Upper lobe of left lung (tissue), 6 donors: ENCODE measurements around the gene CBLB. TPM values are rescaled to one million over a fixed set of nuclear protein-coding genes. Genes with fewer than 3 reads are reported as not detected.

Experiments
- ATAC-seq, 2 donors: fragments of 200-7000 bp; cut with Tn5 transposase; one replicate each; pipeline ENCODE4 v1.9.1; 2022; ENCODE audit warnings: mild to moderate bottlenecking in 2 of 2, moderate library complexity in 2 of 2; ENCODE audit not compliant: low FRiP score in 2 of 2
- DNase-seq, 2 donors: peaks; one replicate each; pipeline ENCODE4 v3.0.0-alpha.2; 2019 to 2020
- H3K27ac ChIP-seq, 4 donors: fragments of 200-600 bp; sonication (generic); one replicate each; pipeline ENCODE4 v1.5.1; 2016 to 2019
- H3K27me3 ChIP-seq, 4 donors: fragments of 200-600 bp; sonication (generic); one replicate each; pipeline ENCODE4 v1.5.1; 2017 to 2019
- H3K36me3 ChIP-seq, 4 donors: fragments of 200-600 bp; sonication (generic); one replicate each; pipeline ENCODE4 v1.5.1; 2016 to 2019
- H3K4me1 ChIP-seq, 4 donors: fragments of 200-600 bp; sonication (generic); one replicate each; pipeline ENCODE4 v1.5.1; 2018 to 2019
- H3K4me3 ChIP-seq, 4 donors: fragments of 200-600 bp; sonication (generic); one replicate each; pipeline ENCODE4 v1.5.1; 2017 to 2019; ENCODE audit warnings: mild to moderate bottlenecking in 2 of 4, moderate library complexity in 1 of 4
- H3K9me3 ChIP-seq, 4 donors: fragments of 200-600 bp; sonication (generic); one replicate each; pipeline ENCODE4 v1.5.1; 2018 to 2019
- CTCF ChIP-seq, 6 experiments: fragments of 450-650 bp in 4 of 6; fragments of 200-600 bp in 2 of 6; sonication (generic) in 2 of 6; IDR thresholded peaks; one replicate each; pipeline ENCODE4 v1.5.1; 2016 to 2019; ENCODE audit warnings: antibody characterized with exemption in 6 of 6
- EP300 ChIP-seq, 4 donors: sonication (generic); formaldehyde crosslinking; IDR thresholded peaks; one replicate each; pipeline ENCODE4 v1.5.1; 2017; ENCODE audit warnings: antibody characterized with exemption in 4 of 4, control low read depth in 2 of 4
- POLR2A ChIP-seq, 4 donors: fragments of 450-650 bp; IDR thresholded peaks; one replicate each; pipeline ENCODE4 v1.5.1; 2016 to 2017; ENCODE audit warnings: antibody characterized with exemption in 4 of 4, mild to moderate bottlenecking in 2 of 4
- POLR2AphosphoS5 ChIP-seq, 2 donors: sonication (generic); formaldehyde crosslinking; IDR thresholded peaks; one replicate each; pipeline ENCODE4 v1.5.1; 2017; ENCODE audit warnings: antibody characterized with exemption in 2 of 2
- WGBS, 2 donors: methylation state at CpG; one replicate each; pipeline ENCODE4 v1.1.5; 2017 to 2018; 5-methylcytosine and 5-hydroxymethylcytosine counted together
- total RNA-seq, 6 donors: library from RNA; depleted of rRNA in 4 of 6; stranded (reverse); fragments of >200 nt in 4 of 6; gene quantifications; one replicate each; pipeline versions ENCODE4 v1.1.0 to v1.2.1, GENCODE V29; 2016 to 2021
- donor health status: DM: no; HTN: no; CAD: no; lungs with moderate emphysema.
- donor health status: DM: no; HTN: yes; CAD: no; lungs with severe emphysema.

Gene CBLB
- total RNA-seq, 6 donors from 2014 or later = 30.3 to 85.9 (median 32.0) TPM

- Histone ChIP-seq H3K4me1 (peaks cover 0 to 7% (median 4%) of the 10 kb centered on the region in 4 donors), H3K9me3 (no peaks in the 10 kb centered on the region), H3K27ac (no peak overlapping the region), H3K27me3 (no peaks in the 10 kb centered on the region), H3K4me3 (no peak overlapping the region), H3K36me3 (peaks cover 0 to 25% (median 2%) of the 10 kb centered on the region in 4 donors)
- TF ChIP-seq POLR2A (IDR thresholded peaks at IDR 0.05) = no peak
- no peak for TF ChIP-seq CTCF (IDR thresholded peaks at IDR 0.05)
- TF ChIP-seq POLR2AphosphoS5 (IDR thresholded peaks at IDR 0.05) = no peak
- TF ChIP-seq EP300 (IDR thresholded peaks at IDR 0.05) = no peak
- no peak for ATAC-seq
- DNase-seq = no peak
- 93 to 100% methylated on average over 1 of the region's 1 CpG for WGBS, 2 donors
Measured at GRCh38 chr3:105744202-105744601, 124.6 kb downstream of the CBLB start.

DNA sequence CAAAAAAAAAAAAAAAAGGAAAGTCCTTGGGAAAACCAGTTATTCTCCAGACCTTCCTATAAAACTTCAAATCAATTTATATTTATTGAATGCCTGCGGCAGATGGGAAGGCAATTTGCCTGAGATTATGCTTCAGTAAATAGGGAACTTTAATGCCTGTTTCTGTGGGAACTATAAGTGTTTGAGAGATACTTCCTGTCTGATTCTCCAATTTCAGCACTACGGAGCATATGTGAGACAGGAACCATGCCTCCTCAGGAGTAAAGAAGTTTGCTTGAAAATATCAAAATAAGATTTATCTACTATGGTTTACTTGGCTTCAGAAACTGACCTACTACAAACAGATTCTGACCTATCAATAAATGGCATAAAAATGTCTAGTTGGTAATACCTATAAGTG lies 135.5 kb downstream of the CBLB start:
- Histone ChIP-seq H3K27ac (no peak overlapping the region), H3K4me3 (no peak overlapping the region), H3K4me1 (peaks cover 0 to 15% (median 2%) of the 10 kb centered on the region in 4 donors), H3K9me3 (no peaks in the 10 kb centered on the region), H3K27me3 (no peaks in the 10 kb centered on the region), H3K36me3 (peaks cover 0 to 19% (median 0%) of the 10 kb centered on the region in 4 donors)
- 66 to 79% methylated on average over 2 of the region's 2 CpGs for WGBS, 2 donors
- TF ChIP-seq CTCF (IDR thresholded peaks at IDR 0.05) (no peak), POLR2A (IDR thresholded peaks at IDR 0.05) (no peak), EP300 (IDR thresholded peaks at IDR 0.05) (no peak), POLR2AphosphoS5 (IDR thresholded peaks at IDR 0.05) (no peak)
- ATAC-seq (no peak), DNase-seq (no peak)

- Histone ChIP-seq H3K27me3 (no peaks in the 10 kb centered on the region), H3K9me3 (peaks cover 0 to 12% (median 3%) of the 10 kb centered on the region in 4 donors), H3K4me1 (peaks cover 0 to 15% (median 2%) of the 10 kb centered on the region in 4 donors), H3K27ac (no peak overlapping the region), H3K4me3 (no peak overlapping the region), H3K36me3 (peaks cover 0 to 25% (median 4%) of the 10 kb centered on the region in 4 donors)
- DNase-seq (no peak), ATAC-seq (no peak)
- no peak for TF ChIP-seq EP300 (IDR thresholded peaks at IDR 0.05)
- no peak for TF ChIP-seq POLR2AphosphoS5 (IDR thresholded peaks at IDR 0.05)
- no peak for TF ChIP-seq POLR2A (IDR thresholded peaks at IDR 0.05)
- WGBS, 2 donors = 100% methylated on average over 1 of the region's 1 CpG
Measured at GRCh38 chr3:105731686-105732085, 137.1 kb downstream of the CBLB start.

GRCh38 chr3:105730801-105731354 lies 137.9 kb downstream of the CBLB start:
- no peak overlapping the region for H3K4me3 ChIP-seq
- H3K36me3 ChIP-seq = peaks cover 0 to 25% (median 4%) of the 10 kb centered on the region in 4 donors
- no peak overlapping the region for H3K27ac ChIP-seq
- DNase-seq (no peak), ATAC-seq (no peak)
- TF ChIP-seq POLR2A (IDR thresholded peaks at IDR 0.05) = no peak
- no peak for TF ChIP-seq EP300 (IDR thresholded peaks at IDR 0.05)
- no peak for TF ChIP-seq POLR2AphosphoS5 (IDR thresholded peaks at IDR 0.05)
- no peak for TF ChIP-seq CTCF (IDR thresholded peaks at IDR 0.05)
- peaks cover 0 to 12% (median 3%) of the 10 kb centered on the region in 4 donors for H3K9me3 ChIP-seq
- peaks cover 0 to 15% (median 2%) of the 10 kb centered on the region in 4 donors for H3K4me1 ChIP-seq
- no peaks in the 10 kb centered on the region for H3K27me3 ChIP-seq

GRCh38 chr3:105729667-105730066 lies 139.1 kb downstream of the CBLB start:
- peaks cover 0 to 21% (median 4%) of the 10 kb centered on the region in 4 donors for H3K36me3 ChIP-seq
- peaks cover 0 to 12% (median 3%) of the 10 kb centered on the region in 4 donors for H3K9me3 ChIP-seq
- H3K27ac ChIP-seq = no peak overlapping the region
- H3K27me3 ChIP-seq = no peaks in the 10 kb centered on the region
- WGBS, 2 donors = 56 to 66% methylated on average over 3 of the region's 3 CpGs
- TF ChIP-seq EP300 (IDR thresholded peaks at IDR 0.05) = no peak
- no peak for TF ChIP-seq CTCF (IDR thresholded peaks at IDR 0.05)
- TF ChIP-seq POLR2AphosphoS5 (IDR thresholded peaks at IDR 0.05) = no peak
- no peak for TF ChIP-seq POLR2A (IDR thresholded peaks at IDR 0.05)
- no peak for ATAC-seq
- no peak for DNase-seq
- peaks cover 0 to 15% (median 2%) of the 10 kb centered on the region in 4 donors for H3K4me1 ChIP-seq
- H3K4me3 ChIP-seq = no peak overlapping the region
